GM18870 (cell line): ENCODE results near the gene ADGRE2.
"Not testable (repeated sequence)": the region's sequence is repeated elsewhere in the genome, so short reads cannot be mapped to it uniquely, and the experiment has no call there.

Source experiments
- ATAC-seq: cut with Tn5 transposase; IDR thresholded peaks from one replicate; pipeline ENCODE4 v1.9.1; 2021; ENCODE audit warnings: moderate library complexity; ENCODE audit not compliant: unreplicated experiment

The ADGRE2 gene

DNA sequence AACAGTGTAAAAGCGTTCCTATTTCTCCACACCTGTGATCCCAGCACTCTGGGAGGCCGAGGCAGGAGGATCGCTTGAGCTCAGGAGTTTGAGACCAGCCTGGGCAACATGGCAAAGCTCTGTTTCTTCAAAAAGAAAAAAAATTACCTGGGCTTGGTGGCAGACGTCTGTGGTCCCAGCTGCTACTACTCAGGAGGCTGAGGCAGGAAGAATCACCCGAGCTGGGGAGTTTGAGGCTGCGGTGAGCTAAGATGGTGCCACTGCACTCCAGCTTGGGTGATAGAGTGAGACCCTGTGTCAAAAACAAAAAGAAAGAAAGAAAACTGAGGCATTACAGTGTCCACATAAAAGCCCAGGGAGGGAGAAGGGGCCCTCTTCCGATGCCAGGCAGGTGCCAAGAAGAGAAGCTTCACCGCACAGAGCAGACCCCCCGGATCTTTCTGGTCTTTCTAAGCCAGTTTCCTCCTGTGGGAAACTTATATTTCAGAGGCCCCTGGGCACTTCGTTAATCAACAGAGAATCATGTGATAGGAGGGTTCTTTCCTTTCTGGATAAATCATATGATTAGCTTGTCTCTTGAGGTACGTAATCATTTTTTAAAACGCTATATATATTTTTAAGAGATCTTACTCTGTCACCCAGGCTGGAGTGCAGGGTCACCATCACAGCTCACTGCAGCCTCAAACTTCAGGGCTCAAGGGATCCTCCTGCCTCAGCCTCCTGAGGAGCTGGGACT, at the start of gene ADGRE2:
TSS of gene ADGRE2 (minus strand) at position 451 of the 736 bp plus-strand sequence. CDS start 1,804 bp downstream, outside the sequence.
- ATAC-seq, result not testable (repeated sequence)

DNA sequence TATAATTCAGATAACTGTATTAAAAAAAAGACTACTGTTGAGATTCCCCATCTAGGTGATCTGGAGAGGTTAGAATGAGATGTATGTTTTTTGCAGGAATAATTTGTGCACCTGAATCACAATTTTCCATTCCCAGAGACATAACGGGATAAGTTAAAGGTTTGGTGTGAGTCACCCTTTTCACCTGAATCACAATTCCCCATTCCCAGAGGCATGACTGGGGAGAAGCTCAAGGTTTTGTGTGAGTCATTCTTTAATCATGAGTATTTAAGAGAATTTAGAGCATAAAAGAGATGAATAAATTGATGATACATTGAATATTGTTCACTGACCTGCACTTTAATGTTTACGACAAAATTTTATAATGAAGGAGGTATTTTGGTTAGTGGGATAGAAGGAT, 47.6 kb upstream of the ADGRE2 start:
- no peak for ATAC-seq

DNA sequence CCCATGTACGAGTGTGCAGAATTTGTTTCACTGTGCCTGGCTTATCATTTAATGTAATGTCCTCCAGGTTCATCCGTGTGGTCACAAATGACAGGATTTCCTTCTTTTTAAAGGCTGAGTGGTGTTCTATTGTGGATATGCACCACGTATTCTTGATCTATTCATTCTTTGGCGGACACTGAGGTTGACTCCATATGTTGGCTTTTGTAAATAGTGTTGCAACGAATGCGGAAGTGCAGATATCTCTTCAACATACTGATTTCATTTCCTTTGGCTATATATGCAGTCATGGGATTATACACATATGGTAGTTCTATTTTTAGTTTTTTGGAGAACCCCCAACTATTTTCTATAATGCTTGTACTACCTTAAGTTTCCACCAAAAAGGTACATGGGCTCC, 43.6 kb upstream of the ADGRE2 start:
- no peak for ATAC-seq

DNA sequence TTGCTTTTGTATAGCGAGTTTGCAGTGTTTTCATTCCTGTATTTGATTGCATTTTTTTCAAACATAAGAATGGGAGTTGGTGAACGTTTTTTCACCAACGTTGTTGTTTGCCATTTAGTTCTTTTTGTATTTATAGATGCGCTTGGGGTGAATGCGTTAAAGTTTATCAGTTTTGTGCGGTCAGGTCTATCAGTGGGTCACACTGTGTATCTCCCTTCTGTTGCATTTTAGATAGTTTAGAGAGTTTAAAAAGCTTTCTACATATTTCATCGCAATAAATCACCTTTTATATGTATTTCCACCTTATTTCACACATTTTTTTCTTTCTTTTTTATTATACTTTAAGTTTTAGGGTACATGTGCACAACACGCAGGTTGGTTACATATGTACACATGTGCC, 40.2 kb upstream of the ADGRE2 start:
- no peak for ATAC-seq

DNA sequence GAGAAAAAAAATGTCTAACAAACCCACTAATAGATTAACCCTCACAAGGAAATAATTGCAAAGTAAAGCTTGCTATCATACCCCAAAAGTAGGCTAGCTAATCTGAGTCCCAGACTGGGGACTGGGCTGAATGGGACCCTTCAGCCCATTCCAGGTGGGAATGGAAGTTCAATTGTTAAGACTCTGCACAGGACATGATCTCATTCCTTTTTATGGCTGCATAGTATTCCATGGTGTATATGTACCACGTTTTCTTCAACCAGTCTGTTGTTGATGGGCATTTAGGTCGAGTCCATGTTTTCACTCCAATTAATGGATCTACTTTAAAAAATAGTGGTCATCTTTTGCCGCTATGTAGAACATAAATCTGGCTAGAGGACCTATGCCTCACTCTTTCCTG, 38.7 kb upstream of the ADGRE2 start:
- ATAC-seq, result no peak

DNA sequence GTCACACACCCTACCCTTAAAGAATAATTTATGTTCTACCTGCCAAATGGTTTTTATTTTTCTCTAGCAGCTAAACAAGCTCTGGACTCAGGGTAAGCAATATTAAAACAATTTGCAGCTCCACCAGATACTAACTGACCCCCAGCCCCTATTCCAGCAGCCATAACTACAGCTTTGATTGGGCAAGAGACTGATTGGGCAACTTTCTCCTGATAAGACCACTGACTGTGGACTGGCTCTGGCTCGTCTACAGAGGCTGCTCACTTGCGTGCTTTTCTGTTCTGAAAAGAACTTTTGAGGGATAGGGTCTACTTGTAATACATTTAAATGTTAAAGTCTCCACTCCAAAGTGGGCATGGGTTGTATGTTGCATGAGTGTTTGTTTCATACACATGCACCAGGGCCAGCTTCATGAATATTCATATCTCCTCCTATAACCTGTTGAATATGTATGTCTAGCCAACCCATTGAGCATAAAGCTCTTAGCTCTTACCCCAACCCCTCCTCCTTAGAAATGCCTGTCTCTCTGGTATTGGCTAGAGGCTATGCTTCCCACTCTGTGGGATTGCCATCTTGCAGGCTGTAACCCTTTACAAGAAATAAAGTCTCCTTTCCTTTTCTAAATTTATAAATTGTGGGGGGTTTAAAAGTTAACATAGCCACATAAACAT, 36.8 kb upstream of the ADGRE2 start:
- ATAC-seq, result no peak

DNA sequence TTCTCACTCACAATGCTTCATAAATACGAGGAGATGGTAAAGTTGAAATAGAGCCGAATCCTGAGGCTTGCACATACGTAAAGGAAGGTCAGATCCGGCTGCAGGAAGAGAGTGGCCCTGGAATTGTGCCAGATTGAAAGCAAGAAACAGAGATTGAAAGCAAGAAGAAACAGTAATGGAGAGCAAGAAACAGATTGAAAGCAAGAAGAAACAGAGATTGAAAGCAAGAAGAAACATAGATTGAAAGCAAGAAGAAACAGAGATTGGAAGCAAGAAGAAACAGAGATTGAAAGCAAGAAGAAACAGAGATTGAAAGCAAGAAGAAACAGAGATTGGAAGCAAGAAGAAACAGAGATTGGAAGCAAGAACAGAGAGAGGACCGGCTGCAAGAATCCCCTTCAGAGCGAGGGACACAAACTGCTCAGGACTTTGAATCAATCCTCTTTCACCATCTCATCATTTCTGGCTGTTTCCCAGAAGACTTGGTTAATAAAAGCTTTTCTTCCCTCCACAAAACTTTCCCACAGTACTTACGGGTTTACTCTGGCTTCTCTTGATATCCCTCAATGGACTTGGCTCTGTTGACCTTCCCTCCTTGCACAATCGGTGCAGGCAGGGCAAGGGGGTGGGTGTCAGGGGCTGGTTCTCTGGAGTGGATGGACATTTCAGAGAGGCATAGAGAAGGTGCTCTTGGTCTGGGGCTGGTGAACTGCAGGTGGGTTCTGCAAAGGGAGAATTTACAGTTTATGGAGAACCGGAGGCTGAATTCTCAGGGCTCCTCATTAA, 31.1 kb upstream of the ADGRE2 start:
- no peak for ATAC-seq

DNA sequence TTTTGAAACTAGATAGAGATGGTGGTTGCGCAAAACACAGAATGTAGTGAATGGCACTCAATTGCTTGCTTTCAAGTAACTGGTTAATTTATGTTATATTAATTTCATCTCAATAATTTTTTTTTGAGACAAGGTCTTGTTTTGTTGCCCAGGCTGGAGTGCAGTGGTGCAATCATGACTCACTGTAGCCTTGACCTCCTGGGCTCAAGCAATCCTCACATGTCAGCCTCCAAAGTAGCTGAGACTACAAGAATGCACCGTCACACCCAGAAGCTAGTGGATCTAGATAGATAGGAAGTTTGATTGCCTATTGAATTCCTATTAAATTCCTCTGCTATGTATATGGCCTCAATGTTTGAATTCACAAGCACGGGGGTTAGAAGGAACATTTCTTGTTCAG, 26.4 kb upstream of the ADGRE2 start:
- ATAC-seq, result no peak

DNA sequence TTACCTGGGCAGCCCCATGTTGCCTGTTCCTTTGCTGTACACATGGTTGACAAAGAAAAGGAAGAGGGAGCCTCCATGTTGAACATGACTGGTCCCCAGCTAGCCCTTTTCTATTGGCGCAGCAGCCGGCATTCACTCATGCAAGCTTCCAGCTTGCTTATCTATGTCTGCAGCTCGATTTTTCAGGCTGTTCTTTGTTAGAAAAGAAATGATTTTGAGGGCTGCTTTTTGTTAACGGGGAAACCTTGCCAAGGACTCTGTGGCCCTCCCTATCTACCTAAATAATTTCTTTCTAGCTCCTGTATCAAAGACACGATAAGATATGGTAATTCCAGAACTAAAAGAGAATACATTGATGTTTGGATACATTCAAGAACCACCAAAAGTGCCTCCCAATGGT, 20.4 kb upstream of the ADGRE2 start:
- ATAC-seq, result no peak

DNA sequence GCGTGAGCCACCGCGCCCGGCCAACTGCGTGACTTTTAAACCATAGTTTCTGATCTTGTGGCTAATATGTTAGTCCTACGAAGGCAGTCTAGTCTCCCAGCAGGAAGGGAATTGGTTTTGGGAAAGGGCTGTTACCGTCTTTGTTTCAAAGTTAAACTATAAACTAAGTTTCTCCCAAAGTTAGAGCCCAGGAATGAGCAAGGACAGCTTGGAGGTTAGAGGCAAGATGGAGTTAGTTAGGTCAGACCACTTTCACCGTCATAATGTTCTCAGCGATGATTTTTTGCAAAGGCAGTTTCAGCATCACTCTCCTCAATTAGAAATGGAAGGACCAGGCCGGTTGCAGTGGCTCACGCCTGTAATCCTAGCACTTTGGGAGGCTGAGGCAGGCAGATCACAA, 17.7 kb upstream of the ADGRE2 start:
- ATAC-seq, result no peak

DNA sequence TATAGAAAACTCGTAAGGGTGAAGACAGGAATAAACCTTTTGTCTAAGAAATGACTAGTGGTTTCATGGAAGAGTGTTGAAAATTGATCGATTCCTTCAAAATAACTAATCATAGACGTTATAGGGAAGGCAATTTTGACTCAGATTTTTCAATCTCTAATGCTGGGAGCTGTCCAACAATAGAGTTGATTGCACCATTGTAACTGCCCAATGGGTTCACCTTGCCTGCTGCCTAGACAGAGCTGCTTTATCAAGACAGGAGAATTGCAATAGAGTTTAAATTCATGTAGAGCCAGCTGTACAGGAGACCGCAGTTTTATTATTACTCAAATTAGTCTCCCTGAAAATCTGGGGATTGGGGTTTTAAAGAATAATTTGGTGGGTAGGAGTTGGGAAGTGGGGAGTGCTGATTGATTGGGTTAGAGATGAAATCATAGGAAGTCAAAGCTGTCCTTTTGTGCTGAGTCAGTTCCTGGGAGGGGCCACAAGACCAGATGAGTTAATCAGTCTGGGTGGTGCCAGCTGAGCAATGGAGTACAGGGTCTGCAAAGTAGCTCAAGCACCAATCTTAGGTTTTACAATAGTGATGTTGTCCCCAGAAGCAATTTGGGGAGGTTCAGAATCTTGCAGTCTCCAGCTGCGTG, 16.8 kb upstream of the ADGRE2 start:
- no peak for ATAC-seq

DNA sequence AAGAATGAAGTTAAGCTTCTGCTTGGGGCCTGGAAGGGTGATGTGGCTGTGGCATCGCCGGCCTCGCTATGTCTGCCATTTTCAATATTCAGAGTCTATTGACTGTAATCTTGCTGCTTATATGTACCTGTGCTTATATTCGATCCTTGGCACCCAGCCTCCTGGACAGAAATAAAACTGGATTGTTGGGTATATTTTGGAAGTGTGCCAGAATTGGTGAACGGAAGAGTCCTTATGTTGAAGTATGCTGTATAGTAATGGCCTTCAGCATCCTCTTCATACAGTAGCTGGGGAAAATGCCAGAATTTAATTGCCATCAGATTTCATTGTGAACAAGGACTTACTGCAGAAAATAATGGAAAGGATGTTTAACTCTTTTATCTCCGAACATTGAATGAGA, 13.9 kb upstream of the ADGRE2 start:
- not testable (repeated sequence) for ATAC-seq

DNA sequence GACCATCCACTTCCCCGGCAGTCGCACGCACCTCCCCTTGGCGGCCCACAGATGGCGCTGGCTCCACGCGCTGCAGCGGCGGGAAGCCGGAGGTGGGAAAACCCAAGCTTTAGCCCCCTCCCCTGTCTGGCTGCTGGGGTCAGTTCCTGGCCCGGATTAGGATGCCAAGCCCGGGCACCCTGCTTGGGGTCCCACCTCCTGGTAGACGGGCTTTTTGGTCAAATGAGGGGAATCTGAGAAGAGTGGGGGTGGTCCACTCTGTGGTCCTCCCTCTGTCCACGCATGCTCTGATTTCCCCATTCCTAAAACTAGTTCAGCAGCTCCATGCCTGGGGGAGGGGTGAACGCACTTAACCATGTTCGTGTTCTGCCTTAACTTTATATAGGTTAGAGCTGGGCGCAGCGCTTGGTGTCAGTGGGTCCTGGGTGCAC, 8.1 kb upstream of the ADGRE2 start:
- ATAC-seq, result no peak

DNA sequence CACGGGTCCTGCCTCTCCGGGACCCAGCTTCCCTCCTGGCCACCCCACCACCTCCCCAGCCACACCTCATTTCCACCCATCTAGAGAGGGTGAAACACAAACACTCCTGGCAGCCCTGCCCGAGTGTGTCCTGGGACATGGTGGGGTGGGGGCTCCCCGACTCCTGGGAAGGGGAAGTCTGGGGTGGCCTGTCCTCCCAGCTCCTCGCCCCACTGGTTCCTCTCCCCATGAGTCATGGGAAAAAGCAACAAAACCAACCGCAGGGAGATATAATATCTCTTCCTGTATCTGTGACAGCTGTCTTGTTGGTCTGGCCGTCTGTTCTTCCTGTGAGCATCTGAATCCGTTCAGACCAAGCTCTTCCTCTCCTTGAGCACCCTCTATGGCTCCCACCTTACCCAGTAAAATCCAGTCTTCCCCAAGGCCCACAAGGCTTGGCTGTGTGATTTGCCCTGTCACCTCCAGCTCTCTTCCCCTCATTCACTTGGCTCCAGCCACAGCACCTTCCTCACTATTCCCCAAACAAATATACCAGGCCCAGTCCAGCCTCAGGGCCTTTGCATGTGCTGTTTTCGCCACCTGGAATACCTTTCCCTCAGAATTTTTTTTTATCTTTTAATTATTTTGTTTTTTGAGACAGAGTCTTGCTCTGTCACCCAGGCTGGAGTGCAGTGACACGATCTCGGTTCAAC, 6.9 kb upstream of the ADGRE2 start:
- not testable (repeated sequence) for ATAC-seq

DNA sequence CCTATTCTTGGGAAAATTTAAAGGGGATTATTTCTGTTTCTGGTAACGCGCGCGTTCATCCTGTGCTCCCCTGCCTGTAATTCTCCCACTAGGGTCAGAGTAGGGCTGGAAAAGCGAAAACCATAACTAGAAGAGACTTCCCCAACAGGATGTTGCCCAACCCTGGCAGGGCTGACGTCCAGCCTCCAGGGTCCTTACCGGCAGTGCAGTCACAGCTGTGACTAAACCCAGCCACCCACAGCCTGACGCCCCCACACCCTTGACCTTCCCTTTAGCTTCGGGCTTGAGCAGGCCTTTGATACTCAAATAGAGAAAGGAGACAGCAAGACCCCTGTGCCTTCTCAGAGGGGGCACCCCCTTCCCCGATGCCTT, 6.4 kb upstream of the ADGRE2 start:
- not testable (repeated sequence) for ATAC-seq

DNA sequence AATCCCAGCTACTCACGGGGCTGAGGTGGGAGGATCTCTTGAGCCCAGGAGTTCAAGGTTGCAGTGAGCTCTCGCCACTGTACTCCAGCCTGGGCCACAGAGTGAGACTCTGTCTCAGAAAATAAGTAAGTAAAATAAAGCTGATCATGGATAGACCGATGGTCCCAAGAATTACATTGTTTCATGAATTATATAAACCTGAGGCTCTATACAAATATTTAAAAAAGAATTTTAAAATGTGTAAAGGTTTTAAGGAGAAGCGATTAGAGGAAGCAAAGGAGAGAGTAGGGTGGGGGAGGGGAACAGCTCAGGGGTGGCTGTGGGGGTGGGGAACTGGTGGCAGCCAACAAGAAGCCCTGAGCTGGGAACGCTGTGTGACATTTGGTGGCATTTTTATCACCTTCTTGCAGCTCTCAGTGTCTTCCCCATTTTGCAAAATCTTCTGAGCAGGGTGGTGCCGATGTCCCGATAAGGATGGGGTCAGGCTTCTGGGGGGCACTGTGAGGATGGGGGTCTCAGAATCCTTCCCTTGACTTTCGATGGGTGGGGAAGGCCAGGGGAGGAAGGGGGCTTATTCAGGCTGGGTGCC, 5.1 kb upstream of the ADGRE2 start:
- not testable (repeated sequence) for ATAC-seq

DNA sequence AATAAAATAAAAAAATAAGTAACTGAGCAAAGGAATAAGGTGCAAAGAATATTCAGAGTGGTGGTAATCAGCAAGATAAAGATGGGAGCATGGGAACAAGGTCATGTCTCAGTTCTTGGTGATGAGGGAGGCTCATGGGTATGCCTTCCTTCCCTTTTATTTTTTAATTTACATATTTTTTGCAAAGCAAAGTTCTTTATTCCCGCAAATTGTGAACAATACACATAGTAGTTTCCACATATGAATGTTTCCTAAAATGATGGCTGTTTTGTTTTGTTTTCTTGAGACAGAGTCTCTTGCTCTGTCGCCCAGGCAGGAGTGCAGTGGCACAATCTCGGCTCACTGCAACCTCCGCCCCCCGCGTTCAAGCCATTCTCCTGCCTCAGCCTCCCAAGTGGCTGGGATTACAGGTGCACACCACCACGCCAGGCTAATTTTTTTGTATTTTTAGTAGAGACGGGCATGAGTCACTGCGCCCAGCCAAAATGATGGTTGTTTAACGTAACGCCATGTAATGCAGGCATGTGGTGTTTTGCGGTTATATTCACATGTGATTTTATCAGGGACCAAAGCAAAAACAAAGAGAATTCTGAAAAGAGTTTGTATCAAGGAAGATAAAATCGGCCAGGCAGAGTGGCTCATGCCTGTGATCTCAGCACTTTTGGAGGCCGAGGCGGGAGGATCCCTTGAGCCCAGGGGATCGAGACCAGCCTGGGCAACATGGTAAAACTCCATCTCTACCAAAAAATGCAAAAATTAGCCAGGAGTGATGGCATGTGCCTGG, 4.5 kb upstream of the ADGRE2 start:
- ATAC-seq, result no peak

DNA sequence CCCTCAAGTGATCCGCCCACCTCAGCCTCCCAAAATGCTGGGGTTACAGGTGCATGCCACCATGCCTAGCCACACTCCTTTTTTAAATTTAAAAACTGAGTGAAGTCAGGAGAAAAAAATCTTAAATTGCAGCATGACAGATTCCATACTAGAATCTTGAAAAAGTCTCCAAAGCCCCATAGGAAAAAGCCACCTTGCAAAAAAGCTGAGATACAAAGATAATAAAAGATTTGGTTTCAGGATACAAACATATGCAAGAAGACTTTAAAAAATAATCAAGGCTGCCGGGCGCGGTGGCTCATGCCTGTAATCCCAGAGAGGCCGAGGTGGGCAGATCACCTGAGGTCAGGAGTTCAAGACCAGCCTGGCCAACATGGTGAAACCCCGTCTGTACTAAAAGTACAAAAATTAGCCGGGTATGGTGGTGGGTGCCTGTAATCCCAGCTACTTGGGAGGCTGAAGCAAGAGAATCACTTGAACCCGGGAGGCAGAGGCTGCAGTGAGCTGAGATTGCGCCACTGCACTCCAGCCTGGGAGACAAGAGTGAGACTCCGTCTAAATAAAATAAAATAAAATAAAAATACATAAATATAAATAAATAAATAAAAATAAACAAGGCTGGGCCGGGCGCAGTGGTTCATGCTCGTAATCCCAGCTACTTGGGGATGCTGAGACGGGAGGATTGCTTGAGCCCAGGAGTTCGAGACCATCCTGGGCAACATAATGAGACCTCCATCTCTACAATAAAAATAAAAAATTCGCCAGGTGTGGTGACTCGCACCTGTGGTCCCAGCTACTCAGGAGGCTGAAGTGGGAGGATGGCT, 3.6 kb upstream of the ADGRE2 start:
- ATAC-seq, result not testable (repeated sequence)
